Right atrium auricular region (tissue), 2 donors: ENCODE measurements around the gene CRAT. TPM values are rescaled to one million over a fixed set of nuclear protein-coding genes. Genes with fewer than 3 reads are reported as not detected.
A peak's percentile ranks its signal among the peaks of the same experiment; 100 is the strongest.

Experiments
- DNase-seq: peaks from one replicate; pipeline ENCODE4 v3.0.0-alpha.2; 2019; ENCODE audit warnings: low spot score
- H3K27ac ChIP-seq, 2 donors: fragments of 200-600 bp; sonication (generic); 1 replicate in 1 of 2; 2 replicates in 1 of 2; pipeline ENCODE4 v1.5.1; 2016 to 2019
- H3K27me3 ChIP-seq, 2 donors: fragments of 200-600 bp; sonication (generic); one replicate each; pipeline versions ENCODE4 v1.5.1 to v1.6.0; 2017 to 2019
- H3K36me3 ChIP-seq: fragments of 200-600 bp; sonication (generic); one replicate; pipeline ENCODE4 v1.5.1; 2016
- H3K4me1 ChIP-seq, 2 donors: fragments of 200-600 bp; sonication (generic); one replicate each; pipeline versions ENCODE4 v1.5.1 to v1.6.0; 2017 to 2019
- H3K4me3 ChIP-seq, 2 donors: fragments of 200-600 bp; sonication (generic); 1 replicate in 1 of 2; 2 replicates in 1 of 2; pipeline ENCODE4 v1.5.1; 2017 to 2019; ENCODE audit warnings: mild to moderate bottlenecking in 1 of 2, moderate library complexity in 1 of 2
- H3K9me3 ChIP-seq, 2 donors: fragments of 200-600 bp; sonication (generic); one replicate each; pipeline ENCODE4 v1.5.1; 2019
- total RNA-seq, 2 donors: library from RNA; depleted of rRNA; stranded (reverse); fragments of >200 nt; gene quantifications; one replicate each; pipeline ENCODE4 v1.1.0, GENCODE V29; 2016
- TF ChIP-seq, protein P1 (sequence below), 2 donors: fragments of 200-600 bp; sonication (generic); IDR thresholded peaks; one replicate each; pipeline ENCODE4 v1.5.1; 2019; ENCODE audit warnings: antibody characterized with exemption in 2 of 2

The CRAT gene
- 10 to 100 TPM; 73.0 to 75.0 TPM for total RNA-seq

DNA sequence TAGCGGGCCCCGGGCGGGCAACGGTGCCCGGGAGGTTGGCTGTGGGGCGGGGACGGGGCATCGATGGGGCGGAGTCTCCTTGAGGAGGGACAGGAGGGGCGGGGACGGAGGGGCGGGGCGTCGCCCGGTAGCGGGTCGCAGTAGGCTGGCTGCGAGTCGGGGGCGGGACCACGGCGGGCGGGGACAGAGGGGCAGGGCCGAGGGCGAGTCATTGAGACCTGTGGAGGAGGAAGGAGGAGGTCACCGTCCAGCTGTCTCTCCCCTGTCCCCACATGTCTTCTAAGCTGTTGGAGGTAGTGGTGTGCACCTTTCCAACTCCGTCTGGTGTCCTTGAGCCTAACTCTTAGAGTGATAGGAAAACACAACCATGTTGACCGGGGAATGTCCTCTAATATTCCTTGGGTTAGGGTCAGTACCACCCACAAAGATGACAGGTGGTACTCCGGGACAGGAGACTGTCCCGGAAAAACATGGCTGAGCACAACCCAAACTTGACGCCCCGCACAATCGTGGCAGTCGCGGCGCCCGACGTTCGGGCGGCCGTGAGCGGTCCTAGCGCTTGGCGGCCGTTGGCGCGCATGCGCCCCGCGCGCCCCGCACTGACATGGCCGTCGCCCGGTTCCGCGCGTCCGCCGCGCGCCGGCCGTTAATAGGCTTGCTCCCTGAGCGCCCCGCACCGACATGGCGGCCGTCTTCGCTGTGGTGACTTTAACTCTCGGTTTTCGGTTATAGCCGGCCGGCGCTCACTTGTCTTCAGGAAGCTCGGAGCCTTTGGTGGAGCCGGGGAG, at the start of gene CRAT, which contains the start of gene PTPA:
CRAT (minus strand) TSS at position 54 of the 788 bp plus-strand sequence. CDS start 284 bp downstream, outside the sequence.
PTPA (plus strand) TSS at position 676 of the 788 bp plus-strand sequence. CDS start 186 bp downstream, outside the sequence.
- H3K27me3 ChIP-seq, result no peaks in the 10 kb centered on the region
- no peaks in the 10 kb centered on the region for H3K9me3 ChIP-seq
- H3K36me3 ChIP-seq, result peaks cover 21% of the 10 kb centered on the region
- TF ChIP-seq, protein P1, sequence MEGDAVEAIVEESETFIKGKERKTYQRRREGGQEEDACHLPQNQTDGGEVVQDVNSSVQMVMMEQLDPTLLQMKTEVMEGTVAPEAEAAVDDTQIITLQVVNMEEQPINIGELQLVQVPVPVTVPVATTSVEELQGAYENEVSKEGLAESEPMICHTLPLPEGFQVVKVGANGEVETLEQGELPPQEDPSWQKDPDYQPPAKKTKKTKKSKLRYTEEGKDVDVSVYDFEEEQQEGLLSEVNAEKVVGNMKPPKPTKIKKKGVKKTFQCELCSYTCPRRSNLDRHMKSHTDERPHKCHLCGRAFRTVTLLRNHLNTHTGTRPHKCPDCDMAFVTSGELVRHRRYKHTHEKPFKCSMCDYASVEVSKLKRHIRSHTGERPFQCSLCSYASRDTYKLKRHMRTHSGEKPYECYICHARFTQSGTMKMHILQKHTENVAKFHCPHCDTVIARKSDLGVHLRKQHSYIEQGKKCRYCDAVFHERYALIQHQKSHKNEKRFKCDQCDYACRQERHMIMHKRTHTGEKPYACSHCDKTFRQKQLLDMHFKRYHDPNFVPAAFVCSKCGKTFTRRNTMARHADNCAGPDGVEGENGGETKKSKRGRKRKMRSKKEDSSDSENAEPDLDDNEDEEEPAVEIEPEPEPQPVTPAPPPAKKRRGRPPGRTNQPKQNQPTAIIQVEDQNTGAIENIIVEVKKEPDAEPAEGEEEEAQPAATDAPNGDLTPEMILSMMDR (IDR thresholded peaks at IDR 0.05), result no peak
- H3K4me1 ChIP-seq, result peaks cover 0 to 47% of the 10 kb centered on the region in 2 donors
- peak within 1 kb of the TSS; percentile 87 to 99 for H3K27ac ChIP-seq
- peak; percentile 95 for DNase-seq
- H3K4me3 ChIP-seq, result peak within 1 kb of the TSS; percentile 92 to 93

DNA sequence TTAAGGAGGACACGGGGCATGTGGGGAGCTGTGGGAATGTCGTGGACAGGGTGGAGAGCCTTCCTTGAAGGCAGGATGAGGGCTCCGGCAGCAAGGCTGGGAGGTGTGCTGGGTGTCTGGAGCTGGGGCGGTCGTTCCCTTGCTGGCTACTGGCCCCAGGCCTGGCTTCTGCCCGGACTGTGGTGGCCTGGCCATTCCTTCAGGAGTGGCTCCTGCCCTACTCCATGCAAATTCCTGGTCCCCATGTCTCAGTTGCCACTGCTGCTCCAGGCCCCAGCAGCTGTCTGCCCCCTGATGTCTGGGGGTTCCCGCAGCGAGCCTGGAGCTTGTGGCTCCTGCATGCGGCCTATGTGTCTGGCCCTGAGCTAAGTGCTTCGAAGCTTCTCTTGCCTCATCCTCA, 45.6 kb upstream of the CRAT start:
- no peak for DNase-seq
- TF ChIP-seq, protein P1 (IDR thresholded peaks at IDR 0.05), result no peak

DNA sequence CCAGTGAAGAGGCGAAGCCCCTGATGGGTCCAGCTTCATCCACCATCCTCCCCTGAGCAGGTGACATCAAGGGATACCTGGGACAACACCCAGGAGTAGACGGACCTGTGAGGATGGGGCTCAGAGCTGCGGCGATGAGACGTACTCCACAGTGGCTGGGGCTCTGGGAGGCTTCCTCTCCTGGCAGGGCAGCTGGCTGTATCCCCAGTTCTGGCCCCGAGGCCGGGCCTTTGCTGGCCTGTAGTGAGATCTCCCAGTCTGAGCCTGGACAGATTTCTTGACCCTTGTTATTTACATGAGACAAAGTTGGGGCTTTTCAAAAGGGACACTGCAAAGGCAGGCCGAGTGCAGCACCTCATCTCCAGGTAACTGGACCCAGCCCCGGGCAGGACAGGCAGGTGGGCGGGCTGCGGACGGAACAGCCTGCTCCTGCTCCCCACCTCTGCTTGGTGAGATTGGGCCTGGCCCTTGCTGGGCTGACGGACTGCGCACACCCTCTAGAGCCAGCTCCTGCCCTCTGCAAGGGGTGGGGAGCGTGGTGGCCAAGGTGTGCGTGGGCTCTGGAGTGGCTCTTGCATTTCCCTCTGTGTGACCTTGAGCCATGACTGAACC, 44.4 kb upstream of the CRAT start:
- Histone ChIP-seq H3K9me3 (no peaks in the 10 kb centered on the region), H3K27ac (no peak overlapping the region), H3K4me3 (no peak overlapping the region), H3K4me1 (no peaks in the 10 kb centered on the region), H3K36me3 (no peaks in the 10 kb centered on the region), H3K27me3 (no peaks in the 10 kb centered on the region)
- TF ChIP-seq, protein P1 (IDR thresholded peaks at IDR 0.05), result no peak
- DNase-seq, result no peak

More for the DNA sequence above, 45.6 kb upstream of the CRAT start:
- Histone ChIP-seq H3K9me3 (no peaks in the 10 kb centered on the region), H3K27me3 (no peaks in the 10 kb centered on the region), H3K36me3 (no peaks in the 10 kb centered on the region), H3K4me3 (no peak overlapping the region), H3K27ac (no peak overlapping the region), H3K4me1 (no peaks in the 10 kb centered on the region)

DNA sequence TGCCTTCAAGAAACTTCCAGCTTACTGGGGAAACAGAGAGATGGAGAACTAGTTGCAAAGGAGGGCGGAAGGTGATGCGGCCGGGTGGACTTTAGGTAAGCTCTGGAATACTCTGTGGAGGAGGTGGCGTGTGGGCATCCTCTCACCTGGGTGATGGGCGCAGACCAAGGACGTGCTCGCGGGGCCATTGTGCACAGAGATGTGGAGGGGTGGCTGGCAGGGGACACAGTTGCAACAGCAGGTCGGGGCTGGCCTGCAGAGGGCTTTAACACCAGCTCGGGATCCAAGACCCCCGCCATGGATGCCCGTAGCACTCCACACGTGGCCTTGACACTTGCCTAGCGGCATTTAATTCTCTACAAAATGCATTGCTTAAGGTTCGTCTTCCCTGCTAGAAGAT, 40.9 kb upstream of the CRAT start:
- H3K27ac ChIP-seq, result no peak overlapping the region
- TF ChIP-seq, protein P1 (IDR thresholded peaks at IDR 0.05), result no peak
- H3K9me3 ChIP-seq, result no peaks in the 10 kb centered on the region
- H3K36me3 ChIP-seq, result peaks cover 21% of the 10 kb centered on the region
- H3K27me3 ChIP-seq, result no peaks in the 10 kb centered on the region
- DNase-seq, result no peak
- peaks cover 0 to 18% of the 10 kb centered on the region in 2 donors for H3K4me1 ChIP-seq
- no peak overlapping the region for H3K4me3 ChIP-seq

DNA sequence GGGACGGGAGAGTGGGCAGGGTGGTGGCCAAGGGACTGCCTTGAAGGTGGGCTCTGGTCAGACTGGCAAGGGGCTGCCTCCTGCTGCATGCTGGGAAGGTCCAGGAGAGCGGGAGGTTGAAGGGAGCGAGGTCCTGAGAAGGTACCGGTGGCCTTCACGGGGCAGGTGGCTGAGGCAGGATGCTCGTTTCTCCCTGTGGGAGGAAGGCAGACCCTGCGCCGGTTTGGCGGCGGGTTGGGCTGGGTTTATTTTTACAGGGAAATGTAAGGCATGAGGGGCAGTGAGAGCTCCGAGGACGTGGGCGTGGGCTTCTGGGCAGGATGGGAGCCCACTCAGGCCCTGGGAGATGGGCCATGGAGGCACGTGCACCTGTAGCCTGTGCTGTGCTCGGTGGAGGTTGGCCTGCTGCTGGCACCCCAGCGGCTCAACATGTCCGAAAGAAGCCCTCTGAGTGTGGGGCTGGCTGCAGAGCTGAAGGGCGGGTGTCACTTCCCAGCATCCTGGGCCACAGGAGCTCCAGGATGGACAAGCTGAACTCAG, 40.1 kb upstream of the CRAT start:
- H3K27ac ChIP-seq, result no peak overlapping the region
- H3K4me1 ChIP-seq, result peaks cover 0 to 25% of the 10 kb centered on the region in 2 donors
- H3K9me3 ChIP-seq, result no peaks in the 10 kb centered on the region
- H3K4me3 ChIP-seq, result no peak overlapping the region
- peaks cover 21% of the 10 kb centered on the region for H3K36me3 ChIP-seq
- H3K27me3 ChIP-seq, result no peaks in the 10 kb centered on the region
- TF ChIP-seq, protein P1 (IDR thresholded peaks at IDR 0.05), result no peak
- DNase-seq, result no peak
